VCaP (cell line): ENCODE data around the gene C2orf92.

Source experiments
- H3K27ac ChIP-seq: fragments of 450-650 bp; 2 replicates; pipeline ENCODE4 v1.5.1; 2017
- TF ChIP-seq, protein P1 (sequence below): fragments of 450-650 bp; conservative IDR thresholded peaks from 2 replicates; pipeline ENCODE4 v1.5.1; 2017; ENCODE audit warnings: mild to moderate bottlenecking, moderate library complexity

The C2orf92 gene

DNA sequence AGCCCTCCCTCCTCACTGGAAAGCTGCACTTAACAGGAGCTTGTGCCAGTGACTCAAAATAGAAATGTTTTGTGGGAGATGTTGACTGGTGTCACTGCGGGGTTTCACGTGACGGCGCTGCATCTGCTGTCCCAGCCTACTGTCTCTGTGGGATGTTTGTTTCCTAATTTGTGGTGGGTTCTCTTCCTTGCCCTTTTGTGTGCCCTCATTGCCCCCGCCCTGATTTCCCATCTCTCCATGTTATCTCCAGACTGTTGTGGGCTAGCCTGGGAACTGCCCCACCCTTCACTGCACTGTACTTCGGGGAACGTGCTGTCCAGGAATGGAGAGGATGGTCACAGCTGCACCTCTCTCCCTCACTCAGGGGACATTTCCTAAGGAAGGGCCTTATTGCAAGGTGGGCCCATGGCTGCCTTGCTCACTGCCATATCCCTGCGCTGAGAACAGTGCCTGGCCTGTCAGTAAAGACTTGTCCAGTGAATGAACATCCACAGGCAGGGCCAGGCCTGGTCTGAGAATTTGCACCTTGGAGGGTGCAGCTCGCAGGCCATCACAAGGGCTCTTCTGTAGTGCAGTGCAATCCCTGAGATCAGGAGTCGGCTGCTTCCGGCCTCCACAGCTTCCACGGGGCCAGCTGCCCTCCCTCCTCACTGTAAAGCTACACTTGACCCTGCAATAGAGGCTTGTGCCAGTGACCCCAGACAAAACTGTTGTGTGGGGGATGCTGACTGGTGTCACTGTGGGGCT lies 61.9 kb downstream of the C2orf92 start:
- H3K27ac ChIP-seq, result no peak overlapping the region
- TF ChIP-seq, protein P1, sequence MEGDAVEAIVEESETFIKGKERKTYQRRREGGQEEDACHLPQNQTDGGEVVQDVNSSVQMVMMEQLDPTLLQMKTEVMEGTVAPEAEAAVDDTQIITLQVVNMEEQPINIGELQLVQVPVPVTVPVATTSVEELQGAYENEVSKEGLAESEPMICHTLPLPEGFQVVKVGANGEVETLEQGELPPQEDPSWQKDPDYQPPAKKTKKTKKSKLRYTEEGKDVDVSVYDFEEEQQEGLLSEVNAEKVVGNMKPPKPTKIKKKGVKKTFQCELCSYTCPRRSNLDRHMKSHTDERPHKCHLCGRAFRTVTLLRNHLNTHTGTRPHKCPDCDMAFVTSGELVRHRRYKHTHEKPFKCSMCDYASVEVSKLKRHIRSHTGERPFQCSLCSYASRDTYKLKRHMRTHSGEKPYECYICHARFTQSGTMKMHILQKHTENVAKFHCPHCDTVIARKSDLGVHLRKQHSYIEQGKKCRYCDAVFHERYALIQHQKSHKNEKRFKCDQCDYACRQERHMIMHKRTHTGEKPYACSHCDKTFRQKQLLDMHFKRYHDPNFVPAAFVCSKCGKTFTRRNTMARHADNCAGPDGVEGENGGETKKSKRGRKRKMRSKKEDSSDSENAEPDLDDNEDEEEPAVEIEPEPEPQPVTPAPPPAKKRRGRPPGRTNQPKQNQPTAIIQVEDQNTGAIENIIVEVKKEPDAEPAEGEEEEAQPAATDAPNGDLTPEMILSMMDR, result no peak

DNA sequence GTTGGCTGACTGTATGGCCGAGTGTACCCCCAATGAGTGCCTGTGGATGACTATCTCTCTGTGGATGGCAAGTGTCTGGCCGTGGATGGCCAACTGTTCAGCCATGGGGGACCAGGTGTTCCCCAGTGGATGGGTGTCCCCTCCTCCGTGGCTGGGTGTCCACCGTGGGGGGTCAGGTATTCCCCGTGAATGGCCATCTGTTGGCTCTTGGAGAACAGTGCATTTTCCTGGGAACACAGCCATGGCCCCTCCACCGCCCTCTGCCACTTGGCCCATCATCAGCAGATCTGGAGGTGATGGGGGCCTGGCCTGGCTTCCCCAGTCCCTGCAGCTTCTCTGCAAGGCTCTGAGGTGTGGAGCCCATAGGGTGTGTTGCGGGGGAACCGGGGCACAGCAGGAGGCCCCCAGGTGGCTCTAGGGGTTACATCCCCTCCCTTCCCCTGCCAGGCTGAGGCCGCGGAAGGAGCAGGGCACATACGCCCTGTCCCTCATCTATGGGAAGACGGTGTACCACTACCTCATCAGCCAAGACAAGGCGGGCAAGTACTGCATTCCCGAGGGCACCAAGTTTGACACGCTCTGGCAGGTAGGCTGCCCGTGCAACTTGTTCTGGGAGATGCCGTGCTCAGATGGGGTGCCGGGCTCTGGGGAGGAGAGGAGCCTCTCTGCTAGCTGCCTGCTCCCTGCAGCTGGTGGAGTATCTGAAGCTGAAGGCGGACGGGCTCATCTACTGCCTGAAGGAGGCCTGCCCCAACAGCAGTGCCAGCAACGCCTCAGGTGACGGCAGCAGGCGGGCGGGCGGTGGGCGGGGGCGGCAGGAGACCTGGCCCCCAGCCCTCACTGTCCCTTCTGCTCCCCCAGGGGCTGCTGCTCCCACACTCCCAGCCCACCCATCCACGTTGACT lies 63.2 kb downstream of the C2orf92 start:
- no peak overlapping the region for H3K27ac ChIP-seq
- TF ChIP-seq, protein P1, result no peak

DNA sequence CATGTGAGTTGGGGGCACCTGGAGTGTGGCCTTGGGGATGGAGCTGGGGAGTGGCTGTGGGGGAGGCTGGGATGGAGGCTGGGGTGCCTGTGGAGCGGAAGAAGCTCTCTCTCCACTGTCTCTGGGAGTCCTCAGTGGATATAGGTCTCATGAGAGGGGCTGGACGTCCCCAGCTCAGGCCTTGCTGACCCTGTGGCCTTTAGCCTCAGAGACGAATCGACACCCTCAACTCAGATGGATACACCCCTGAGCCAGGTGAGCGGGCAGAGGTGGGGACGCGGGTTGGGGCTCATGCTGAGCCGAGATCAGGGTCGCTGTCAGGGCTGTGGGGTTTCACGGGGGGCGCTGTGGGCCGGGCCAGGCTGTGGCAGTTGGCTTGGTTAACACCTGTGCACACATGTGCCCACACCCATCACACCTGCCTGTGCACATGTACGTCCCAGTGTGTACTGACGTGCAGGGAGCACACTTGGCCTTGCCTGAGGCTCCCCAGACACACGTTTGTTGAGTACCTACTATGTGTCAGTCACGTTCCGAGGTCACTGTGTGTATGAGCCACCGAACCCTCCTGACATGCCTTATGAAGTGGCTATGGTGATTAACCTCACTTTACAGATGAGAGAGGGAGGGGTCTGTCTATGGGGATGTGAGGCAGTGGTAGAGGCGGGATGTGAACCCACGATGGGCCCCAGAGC lies 64.0 kb downstream of the C2orf92 start:
- TF ChIP-seq, protein P1, result no peak
- H3K27ac ChIP-seq, result no peak overlapping the region

DNA sequence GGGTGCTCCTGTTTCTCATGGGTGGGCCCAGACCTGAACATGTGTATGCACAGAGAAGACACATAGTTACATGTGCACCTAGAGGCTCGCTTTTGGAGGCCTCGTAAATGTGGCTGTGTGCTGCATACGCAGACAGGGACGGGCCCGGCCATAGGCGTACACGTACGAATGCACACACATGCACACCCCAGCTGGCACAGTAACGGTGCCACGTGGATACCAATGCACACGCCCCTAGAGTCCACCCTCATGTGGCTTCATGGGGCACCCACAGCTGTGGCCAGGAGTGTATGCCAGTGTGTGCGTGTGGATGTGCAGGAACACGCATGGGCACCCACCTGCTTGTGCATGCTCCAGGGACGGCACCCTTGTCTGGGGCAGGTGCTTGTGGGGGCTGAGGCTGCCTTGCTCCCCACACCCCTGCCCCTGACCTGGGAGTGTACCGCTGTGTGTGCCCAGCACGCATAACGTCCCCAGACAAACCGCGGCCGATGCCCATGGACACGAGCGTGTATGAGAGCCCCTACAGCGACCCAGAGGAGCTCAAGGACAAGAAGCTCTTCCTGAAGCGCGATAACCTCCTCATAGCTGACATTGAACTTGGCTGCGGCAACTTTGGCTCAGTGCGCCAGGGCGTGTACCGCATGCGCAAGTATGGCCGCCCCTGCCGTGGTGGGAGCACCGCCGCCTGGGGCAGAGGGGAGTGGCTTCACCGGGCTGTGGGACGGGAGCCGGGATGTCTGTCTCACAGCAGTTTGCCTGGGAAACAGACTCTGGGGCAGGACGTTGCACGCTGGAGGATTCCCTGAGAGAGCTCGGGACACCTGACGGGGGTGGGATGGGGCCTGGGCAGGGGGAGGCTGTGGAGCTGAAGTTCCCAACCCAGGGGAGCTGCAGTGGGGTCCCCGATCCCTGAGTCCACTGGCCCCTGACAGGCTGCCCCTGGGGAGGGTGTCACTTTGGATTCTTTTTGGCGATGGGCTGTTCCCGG lies 64.8 kb downstream of the C2orf92 start:
- H3K27ac ChIP-seq, result no peak overlapping the region
- TF ChIP-seq, protein P1, result no peak

DNA sequence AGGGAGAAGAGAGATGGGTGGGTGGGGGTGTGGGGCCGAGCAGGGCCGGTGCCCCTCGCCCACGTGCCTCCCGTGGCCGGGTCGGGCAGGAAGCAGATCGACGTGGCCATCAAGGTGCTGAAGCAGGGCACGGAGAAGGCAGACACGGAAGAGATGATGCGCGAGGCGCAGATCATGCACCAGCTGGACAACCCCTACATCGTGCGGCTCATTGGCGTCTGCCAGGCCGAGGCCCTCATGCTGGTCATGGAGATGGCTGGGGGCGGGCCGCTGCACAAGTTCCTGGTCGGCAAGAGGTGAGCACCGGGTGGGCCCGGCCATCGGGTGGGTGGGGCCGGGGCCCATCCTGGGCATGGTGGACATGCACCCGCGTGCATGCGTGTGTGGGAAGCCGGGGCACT lies 65.6 kb downstream of the C2orf92 start:
- TF ChIP-seq, protein P1, result no peak
- no peak overlapping the region for H3K27ac ChIP-seq

DNA sequence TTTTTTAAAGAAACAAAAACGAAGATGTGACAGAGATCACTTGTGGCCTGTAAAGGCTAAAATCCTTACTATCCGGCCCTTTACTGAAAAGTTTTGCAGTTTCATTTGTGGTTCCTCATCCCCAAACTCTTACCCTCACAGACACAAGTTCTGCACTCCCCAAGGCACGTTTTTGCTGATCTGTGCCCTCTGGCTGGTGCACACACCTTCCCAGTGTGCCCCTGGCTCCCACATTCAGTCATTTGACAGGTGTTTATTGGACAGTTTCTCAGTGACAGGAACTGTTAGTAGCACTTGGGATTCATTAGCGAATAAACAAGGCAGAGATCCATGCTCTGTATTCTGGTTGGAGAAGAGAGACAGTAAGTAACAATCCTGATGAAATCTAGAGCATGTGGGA lies 66.7 kb downstream of the C2orf92 start:
- TF ChIP-seq, protein P1, result no peak
- H3K27ac ChIP-seq, result no peak overlapping the region
